NCI-H1105 treated with DMSO at 0.1 percent for 48 hours (cell line): ENCODE measurements around the gene CIAO2B.
"Not testable (repeated sequence)": the region's sequence is repeated elsewhere in the genome, so short reads cannot be mapped to it uniquely, and the experiment has no call there.

Experiments
- DNase-seq: peaks from one replicate; lab custom pipeline; 2025; lab: John Stamatoyannopoulos, UW

Gene CIAO2B

GRCh38 chr16:66936889-66937554 lies 2.8 kb upstream of the CIAO2B start:
- DNase-seq, result no peak

- DNase-seq, result no peak
These were observed 2.3 kb upstream of the CIAO2B start for GRCh38 chr16:66936462-66936861.

GRCh38 chr16:66935314-66936011 lies 1.3 kb upstream of the CIAO2B start, which contains the start of gene CES2:
Gene CES2, plus strand, starts transcription at chr16:66935516. Its CDS starts 120 bp downstream, at chr16:66935636.
- DNase-seq, result no peak

DNA sequence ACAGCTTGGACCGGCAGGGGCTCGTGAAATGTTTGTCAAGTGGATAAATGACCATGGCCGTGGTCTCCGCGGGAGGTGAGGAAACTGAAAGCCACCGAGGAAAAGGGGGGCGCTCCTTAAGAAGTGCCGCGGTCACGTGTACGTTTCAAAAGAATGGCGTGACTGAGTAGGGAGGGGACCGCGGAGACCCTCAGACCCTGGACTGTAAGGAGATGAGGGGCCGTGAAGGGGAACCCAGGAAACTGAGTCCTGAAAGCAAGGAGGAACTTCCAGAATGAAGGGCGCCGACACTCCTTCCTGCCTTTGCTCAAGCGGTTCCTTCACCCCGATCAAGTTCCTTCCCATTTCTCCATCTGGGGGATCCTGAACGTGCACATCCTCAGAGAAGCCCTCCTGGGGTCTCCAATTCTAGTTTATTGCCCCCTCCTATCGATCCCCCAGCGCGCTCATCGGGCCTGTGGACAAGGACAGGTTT lies 674 bp upstream of the CIAO2B start:
- DNase-seq, result not testable (repeated sequence)

- no peak for DNase-seq
These were observed 445 bp downstream of the CIAO2B start for GRCh38 chr16:66933776-66934137.

GRCh38 chr16:66932076-66932475 lies 2.1 kb downstream of the CIAO2B start:
- DNase-seq, result no peak

DNA sequence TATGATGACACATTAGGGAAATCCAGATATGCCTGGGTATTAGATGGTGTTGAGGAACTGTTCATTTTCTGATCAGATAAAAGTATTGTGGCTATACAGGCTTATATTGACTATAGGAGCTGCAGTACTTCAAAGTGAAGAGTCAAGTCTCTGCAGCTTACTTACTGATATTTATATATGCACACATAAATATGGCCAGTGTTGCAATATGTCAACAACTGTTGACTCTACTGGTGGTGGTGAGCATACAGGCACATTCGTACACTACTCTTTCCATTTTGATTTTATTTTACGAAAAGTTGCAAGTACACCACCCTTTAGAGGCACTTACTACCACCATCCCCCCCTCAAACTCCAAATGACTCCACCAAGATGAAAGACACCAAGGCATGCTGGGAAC lies 2.5 kb downstream of the CIAO2B start:
- DNase-seq, result no peak

DNA sequence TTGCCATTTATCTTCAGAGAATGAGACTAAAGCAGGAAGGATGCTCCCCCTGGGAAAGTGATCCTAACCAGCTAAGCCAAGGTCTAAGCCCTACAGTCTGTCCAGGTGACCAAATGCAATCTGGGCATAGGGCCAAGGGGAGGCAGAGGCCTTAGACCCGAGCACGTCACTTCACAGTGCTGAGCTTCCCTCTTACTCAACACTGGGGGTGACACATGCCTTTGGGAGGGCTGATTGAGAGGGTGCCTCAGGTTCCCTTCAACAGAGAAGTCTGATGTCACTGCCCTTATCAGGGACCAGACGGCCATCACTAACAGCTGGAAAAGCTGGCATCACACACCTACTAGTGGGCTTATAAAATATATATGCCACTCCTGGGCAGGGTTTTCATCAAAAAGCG lies 4.0 kb downstream of the CIAO2B start:
- no peak for DNase-seq

DNA sequence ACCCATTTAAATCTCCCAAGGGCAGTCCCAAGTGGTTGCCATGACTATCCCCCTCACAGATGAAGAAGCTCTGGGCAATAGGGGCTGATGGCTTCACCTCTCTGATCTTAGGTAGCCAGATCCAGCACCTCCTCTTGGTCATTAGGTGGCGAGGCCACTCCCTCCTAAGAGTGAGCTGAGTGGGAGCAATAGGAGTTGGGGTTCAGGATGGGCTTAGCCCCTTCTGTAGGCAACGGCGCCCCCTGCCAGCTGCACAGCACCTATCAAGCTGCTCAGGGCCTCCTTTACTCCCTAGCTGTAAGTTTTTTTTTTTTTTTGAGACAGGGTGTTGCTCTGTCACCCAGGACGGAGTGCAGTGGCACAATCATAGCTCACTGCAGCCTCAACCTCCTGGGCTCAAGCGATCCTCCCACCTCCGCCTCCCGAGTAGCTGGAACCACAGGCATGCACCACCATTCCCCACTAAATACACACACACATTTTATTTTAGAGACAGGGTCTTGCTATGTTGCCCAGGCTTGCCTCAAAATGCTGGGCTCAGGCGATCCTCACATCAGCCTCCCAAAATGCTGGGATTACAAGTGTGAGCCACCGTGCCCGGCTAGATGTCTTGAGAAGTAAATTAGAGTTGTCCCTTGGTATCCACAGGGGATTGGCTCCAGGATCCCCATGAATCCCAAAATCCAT lies 5.4 kb downstream of the CIAO2B start:
- no peak for DNase-seq

- no peak for DNase-seq
These were observed 6.1 kb downstream of the CIAO2B start for GRCh38 chr16:66927918-66928649.

DNA sequence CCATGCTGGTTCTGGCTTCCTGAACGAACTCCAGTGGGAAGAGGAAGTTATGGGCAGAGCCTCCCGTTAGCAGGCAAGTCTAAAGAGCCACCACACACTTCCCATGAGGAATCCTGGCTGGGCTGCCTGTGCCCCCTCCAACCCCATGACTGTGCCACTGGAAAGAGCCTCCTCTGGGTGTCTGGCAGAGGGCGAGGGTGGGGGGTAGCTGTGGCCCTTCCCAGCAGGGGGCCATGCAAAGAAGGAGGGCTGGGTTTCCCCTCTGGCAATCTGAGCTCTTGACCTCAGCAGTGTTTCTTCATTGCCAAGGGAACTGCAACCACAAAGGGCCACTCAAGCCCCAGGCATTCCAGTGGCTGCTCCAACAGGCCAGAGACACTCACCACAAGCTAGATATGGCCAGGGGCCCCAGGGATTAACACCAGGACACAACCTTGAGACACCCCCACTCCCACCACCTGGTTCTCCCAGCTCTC lies 7.2 kb downstream of the CIAO2B start:
- no peak for DNase-seq

GRCh38 chr16:66926171-66926947 lies 7.8 kb downstream of the CIAO2B start:
- DNase-seq, result no peak

GRCh38 chr16:66925322-66925840 lies 8.8 kb downstream of the CIAO2B start, which contains the start of gene RRAD:
Gene RRAD, minus strand, starts transcription at chr16:66925535. Its CDS starts 356 bp downstream, at chr16:66925179.
- DNase-seq, result no peak

GRCh38 chr16:66924527-66925321 lies 9.5 kb downstream of the CIAO2B start:
- DNase-seq, result no peak

DNA sequence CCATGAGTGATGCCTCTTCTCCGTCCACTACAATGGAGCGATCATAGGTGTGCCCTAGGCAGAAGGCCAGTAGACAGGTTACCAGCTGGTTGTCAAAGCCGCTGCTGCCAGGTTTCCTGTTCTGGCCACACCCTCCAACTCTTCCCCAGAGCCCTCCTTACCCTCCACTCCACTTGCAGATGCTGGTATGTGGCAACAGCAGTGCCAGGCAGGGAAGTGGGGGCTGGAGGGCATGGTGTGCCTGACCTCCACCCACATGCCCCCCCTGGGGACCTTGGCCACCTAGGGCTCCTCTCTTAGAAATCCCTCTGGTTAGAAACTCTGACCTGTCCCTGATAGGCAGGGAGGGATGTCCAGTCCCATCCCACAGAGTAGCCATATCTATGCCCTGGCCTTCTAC lies 10.3 kb downstream of the CIAO2B start:
- DNase-seq, result no peak

DNA sequence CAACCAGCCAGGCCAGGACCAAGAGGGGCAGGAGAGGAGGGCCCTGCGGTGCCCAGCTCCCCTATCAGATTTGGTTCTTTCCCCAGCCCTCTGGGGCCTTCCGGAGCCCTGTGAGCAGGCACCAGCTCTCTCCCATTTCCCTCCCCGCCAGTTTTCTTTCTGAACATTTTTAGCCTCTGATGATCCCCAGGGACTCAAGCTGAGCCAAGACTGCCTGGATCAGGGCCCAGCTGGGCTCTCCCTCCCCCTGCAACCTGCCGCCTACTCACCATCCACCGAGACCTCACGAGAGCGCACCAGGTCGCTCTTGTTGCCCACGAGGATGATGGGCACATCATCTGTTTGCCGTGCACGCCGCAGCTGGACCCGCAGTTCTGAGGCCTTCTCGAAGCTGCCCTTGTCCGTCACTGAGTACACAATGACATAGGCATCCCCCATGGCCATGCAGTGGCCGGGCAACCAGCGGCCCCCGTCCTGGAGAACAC lies 10.9 kb downstream of the CIAO2B start:
- DNase-seq, result peak; percentile 28

DNA sequence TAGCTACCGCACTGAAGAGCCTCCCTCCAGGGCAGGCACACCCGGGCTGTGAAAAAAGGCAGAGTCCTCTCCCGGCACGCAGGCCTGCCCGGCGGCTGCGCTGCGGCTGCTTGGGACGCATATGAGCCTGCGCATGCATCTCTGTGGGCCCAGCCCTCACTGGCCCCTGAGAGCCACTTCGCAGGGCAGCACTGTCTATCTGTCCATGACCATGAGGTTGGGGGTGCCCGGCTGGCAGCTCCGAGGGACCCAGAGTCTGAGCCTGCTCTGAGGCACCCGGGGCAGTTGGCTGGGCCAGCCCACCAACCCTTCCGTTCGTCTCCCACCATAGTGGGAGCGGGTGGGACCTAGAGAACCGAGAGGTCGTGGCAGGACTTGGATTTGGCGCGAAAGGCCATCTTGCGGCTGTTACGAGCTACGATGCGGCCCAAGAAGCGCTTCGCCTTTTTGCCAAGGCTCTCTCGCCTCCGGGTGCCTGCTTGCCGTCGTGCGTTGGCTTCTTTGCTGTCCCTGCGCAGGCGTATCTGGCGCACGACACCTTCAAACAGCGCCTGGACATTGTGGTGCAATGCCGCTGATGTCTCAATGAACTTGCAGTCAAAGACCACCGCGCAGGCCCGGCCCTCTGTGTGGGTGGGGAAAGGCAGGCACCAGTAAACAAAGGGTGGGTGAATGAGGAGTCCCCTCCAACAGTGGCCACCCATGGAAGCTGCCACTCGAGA lies 12.3 kb downstream of the CIAO2B start:
- DNase-seq, result no peak

DNA sequence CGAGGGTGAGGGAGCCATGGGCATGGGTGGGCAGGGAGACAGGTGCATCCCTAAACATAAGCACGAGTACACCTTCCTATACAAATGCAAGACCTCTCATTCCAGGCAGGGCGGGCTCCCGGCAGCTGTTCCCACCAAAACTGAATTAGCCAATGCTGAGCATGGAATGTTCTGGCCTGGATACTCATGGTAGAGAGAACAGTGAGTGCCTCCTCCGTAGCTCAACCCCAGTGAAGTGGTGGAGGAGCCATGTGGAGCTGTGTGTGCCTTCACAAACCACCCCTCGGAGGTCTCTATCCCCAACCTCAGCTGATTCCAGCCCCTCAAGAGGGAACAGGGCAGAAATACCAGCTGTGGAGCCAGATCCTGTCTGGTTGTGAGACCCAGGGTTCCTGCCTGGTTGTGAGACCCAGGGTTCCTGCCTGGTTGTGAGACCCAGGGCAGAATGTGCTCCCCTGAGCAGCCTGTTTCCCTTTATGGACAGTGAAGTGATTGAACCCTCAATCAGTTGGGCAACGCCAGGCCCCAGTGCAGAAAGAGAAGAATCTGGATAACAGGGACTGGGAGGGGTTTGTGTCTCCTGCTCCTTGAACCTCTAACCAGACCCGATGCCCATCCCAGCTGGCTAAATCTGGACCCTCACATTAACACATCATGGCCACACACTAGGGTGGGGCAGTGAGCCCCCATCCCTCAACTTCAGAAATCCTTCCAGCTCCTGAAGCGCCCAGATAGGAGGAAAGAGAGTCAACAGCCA lies 13.1 kb downstream of the CIAO2B start:
- no peak for DNase-seq

- DNase-seq, result no peak
These were observed 14.0 kb downstream of the CIAO2B start for GRCh38 chr16:66920299-66920590.
